ENCODE data around the gene ADGRB3. TPM values are rescaled to one million over a fixed set of nuclear protein-coding genes. Genes with fewer than 3 reads are reported as not detected.

Gene ADGRB3
- total and polyA plus RNA-seq, 2 experiments from 2014 or later: 1.2 to 1.4 TPM

DNA sequence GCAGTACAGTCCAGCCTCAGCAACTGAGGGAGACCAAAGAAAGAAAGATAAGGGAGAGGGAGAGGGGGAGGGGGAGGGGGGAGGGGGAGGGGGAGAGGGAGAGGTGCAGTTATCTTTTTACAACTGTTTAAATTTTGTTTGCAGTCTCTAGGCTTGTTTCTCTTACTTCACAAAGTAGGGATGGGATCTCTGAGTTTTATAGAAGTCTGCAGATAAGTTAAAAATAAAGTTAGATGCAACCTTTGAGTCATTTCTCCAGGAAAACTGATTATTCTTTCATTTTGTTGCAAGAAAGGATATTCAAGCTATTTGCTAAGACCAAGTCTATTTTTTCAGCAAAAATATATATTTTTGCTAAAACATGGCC, 487.3 kb downstream of the ADGRB3 start:
- Histone ChIP-seq H3K4me1 (ENCODE audit: low read depth) (no peaks in the 10 kb centered on the region), H3K27me3 (no peaks in the 10 kb centered on the region), H3K9me3 (ENCODE audit: low read depth) (no peaks in the 10 kb centered on the region), H3K27ac (no peak overlapping the region), H3K4me3 (no peak overlapping the region), H3K36me3 (no peaks in the 10 kb centered on the region)
- TF ChIP-seq, protein P1, sequence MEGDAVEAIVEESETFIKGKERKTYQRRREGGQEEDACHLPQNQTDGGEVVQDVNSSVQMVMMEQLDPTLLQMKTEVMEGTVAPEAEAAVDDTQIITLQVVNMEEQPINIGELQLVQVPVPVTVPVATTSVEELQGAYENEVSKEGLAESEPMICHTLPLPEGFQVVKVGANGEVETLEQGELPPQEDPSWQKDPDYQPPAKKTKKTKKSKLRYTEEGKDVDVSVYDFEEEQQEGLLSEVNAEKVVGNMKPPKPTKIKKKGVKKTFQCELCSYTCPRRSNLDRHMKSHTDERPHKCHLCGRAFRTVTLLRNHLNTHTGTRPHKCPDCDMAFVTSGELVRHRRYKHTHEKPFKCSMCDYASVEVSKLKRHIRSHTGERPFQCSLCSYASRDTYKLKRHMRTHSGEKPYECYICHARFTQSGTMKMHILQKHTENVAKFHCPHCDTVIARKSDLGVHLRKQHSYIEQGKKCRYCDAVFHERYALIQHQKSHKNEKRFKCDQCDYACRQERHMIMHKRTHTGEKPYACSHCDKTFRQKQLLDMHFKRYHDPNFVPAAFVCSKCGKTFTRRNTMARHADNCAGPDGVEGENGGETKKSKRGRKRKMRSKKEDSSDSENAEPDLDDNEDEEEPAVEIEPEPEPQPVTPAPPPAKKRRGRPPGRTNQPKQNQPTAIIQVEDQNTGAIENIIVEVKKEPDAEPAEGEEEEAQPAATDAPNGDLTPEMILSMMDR (IDR thresholded peaks at IDR 0.05; ENCODE audit: low read depth, low read length): no peak
- no peak for DNase-seq (ENCODE audit: low read depth in 1 of 2, low spot score in 1 of 2)

DNA sequence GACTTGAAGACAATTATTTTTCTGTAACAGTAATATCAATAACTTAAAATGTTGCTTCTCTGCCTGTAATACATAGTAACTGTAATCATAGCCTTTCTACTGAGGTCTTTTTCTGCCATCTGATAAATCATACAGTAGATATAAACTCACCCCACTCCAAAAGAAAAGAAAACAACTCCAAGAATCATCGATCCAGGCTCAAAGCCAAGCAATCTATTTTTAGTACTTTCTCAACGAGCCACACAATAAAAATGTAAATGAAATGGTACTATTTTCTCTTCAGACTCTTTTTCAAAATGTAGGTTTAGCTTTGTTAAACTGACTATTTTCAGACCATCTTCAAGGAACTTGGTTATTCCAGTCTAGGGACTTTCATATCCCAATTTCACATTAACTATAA, 493.3 kb downstream of the ADGRB3 start:
- TF ChIP-seq, protein P1 (IDR thresholded peaks at IDR 0.05; ENCODE audit: low read depth, low read length): no peak
- H3K27ac ChIP-seq: no peak overlapping the region

GRCh38 chr6:69129046-69129445, 494.0 kb downstream of the ADGRB3 start:
- no peak for DNase-seq (ENCODE audit: low read depth in 1 of 2, low spot score in 1 of 2)
- Histone ChIP-seq H3K36me3 (no peaks in the 10 kb centered on the region), H3K9me3 (ENCODE audit: low read depth) (no peaks in the 10 kb centered on the region), H3K27me3 (no peaks in the 10 kb centered on the region), H3K4me1 (ENCODE audit: low read depth) (peaks cover 7% of the 10 kb centered on the region), H3K27ac (no peak overlapping the region), H3K4me3 (no peak overlapping the region)
- TF ChIP-seq, protein P1 (IDR thresholded peaks at IDR 0.05; ENCODE audit: low read depth, low read length): no peak

More for the DNA sequence above, 493.3 kb downstream of the ADGRB3 start:
- Histone ChIP-seq H3K27me3 (no peaks in the 10 kb centered on the region), H3K9me3 (ENCODE audit: low read depth) (no peaks in the 10 kb centered on the region), H3K4me1 (ENCODE audit: low read depth) (peaks cover 7% of the 10 kb centered on the region), H3K36me3 (no peaks in the 10 kb centered on the region), H3K4me3 (no peak overlapping the region)
- DNase-seq (ENCODE audit: low read depth in 1 of 2, low spot score in 1 of 2): no peak

GRCh38 chr6:69135927-69136326, 500.8 kb downstream of the ADGRB3 start:
- no peak for DNase-seq (ENCODE audit: low read depth in 1 of 2, low spot score in 1 of 2)
- TF ChIP-seq, protein P1 (IDR thresholded peaks at IDR 0.05; ENCODE audit: low read depth, low read length): no peak
- Histone ChIP-seq H3K4me3 (no peak overlapping the region), H3K9me3 (ENCODE audit: low read depth) (no peaks in the 10 kb centered on the region), H3K4me1 (ENCODE audit: low read depth) (peaks cover 13% of the 10 kb centered on the region), H3K27ac (no peak overlapping the region), H3K27me3 (no peaks in the 10 kb centered on the region), H3K36me3 (no peaks in the 10 kb centered on the region)

DNA sequence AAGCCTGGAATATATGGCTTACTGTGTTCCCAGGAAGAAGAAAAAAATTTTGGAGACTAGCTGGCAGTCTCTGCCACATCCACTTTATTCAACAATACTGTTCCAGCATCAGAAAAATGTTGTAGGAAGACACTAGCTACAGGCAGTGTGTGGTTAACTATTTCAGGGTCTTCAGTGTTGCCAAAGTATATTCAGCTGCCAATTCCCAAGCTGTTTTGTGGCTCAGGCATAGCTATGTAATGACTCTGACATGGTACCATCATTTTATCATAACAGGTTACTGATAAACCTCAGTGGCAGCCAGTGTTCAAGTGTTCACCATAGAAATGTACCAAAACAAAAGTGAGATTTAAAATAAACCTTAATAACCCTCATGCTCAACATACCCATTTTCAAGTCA, 503.1 kb downstream of the ADGRB3 start:
- Histone ChIP-seq H3K27ac (no peak overlapping the region), H3K4me1 (ENCODE audit: low read depth) (peaks cover 13% of the 10 kb centered on the region), H3K4me3 (no peak overlapping the region), H3K36me3 (no peaks in the 10 kb centered on the region), H3K9me3 (ENCODE audit: low read depth) (no peaks in the 10 kb centered on the region), H3K27me3 (no peaks in the 10 kb centered on the region)
- DNase-seq (ENCODE audit: low read depth in 1 of 2, low spot score in 1 of 2): no peak
- TF ChIP-seq, protein P1 (IDR thresholded peaks at IDR 0.05; ENCODE audit: low read depth, low read length): no peak
